Muscle of arm (tissue), 12 donors: ENCODE results near the gene ABCG4. TPM values are rescaled to one million over a fixed set of nuclear protein-coding genes. Genes with fewer than 3 reads are reported as not detected.
"Not testable (repeated sequence)": the region's sequence is repeated elsewhere in the genome, so short reads cannot be mapped to it uniquely, and the experiment has no call there.

Experiments
- DNase-seq: peaks from one replicate; pipeline ENCODE4 v3.0.0-alpha.2; 2013
- polyA plus RNA-seq, 12 donors: library from polyadenylated mRNA; unstranded; fragments of 120-200 nt; gene quantifications; one replicate each; pipeline ENCODE4 v1.2.1, GENCODE V29; 2013; ENCODE audit not compliant: insufficient read length in 12 of 12

The ABCG4 gene
- polyA plus RNA-seq, 12 donors, result 0.16 to 0.52 (median 0.29) TPM; not detected in 2

DNA sequence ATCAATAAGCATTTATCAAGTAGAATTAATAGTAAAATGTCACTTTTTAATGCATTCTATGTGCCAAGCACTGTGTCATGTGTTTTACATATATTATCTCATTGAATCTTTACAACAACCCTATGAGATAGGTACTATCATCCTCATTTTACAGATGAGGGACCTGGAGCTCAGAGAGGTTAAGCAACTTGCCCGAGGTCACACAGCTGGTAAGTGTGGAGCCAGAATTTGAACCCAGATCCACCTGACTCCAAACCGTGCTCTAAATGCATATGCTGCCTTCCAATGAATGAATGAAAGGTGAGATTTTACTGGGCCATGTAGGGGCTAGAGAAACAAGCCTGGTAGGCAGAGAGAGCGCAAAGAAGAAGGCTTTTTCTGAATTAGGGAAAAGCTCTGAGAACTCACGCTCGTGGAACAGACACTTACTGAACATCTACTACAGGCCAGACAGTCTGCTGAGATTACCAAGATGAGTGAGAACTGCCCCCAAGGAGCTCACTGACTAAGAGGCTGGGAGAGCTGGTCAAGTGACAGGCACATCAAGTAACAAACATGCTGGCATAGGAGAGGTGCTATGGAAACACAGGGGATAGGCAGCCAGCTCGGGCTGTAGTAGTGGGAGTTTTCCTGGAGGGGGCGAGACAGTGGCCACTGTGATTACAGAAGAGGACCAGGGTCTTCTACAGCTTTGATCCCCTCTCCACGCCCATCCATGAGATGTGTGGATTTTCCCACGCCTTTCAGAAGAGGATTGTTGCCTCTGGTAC lies 4.4 kb downstream of the ABCG4 start:
- no peak for DNase-seq

DNA sequence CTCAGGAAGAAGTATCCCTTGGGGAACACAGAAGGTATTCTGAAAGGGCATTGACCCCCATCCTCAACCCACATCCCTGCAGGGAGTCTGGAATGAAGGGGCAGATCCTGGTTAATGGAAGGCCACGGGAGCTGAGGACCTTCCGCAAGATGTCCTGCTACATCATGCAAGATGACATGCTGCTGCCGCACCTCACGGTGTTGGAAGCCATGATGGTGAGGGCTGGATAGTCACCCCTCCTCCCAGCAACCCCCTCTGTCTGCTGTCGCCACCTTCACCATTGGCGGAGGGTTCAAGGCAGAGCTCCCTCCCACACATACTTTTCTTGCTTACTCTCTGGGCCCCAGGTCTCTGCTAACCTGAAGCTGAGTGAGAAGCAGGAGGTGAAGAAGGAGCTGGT lies 5.3 kb downstream of the ABCG4 start:
- no peak for DNase-seq

DNA sequence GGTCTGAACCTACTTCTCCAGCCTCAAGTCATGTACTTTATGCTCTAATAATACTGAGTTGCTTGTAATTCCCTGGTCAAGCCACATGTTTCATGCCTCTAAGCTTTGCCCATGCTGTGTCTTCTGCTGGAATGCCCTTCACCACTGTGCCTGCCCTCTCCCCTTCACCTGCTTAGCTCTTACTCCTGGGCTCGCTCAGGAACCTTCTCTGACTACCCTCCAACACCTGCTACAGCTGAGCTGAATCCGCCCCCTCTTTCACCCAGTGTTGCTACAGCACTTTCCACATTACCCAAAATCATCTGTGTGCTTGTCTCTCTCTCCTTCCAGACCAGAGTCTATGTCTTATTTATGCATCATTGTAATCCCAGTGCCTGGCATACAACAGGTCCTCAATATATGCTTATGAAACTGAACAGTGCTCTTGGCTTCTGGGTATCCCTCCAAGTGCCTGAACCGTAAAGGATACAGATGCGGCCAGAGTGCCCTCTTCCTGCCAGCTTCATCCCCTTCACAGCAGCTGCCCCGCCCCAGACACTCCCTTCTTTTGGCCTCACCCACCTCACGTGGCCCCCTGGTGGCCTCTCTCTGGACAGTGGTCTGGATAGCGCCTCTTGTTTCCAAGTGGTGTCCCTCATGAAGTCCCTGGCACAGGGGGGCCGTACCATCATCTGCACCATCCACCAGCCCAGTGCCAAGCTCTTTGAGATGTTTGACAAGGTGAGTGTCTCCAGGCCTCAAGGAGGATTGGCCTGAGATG lies 7.1 kb downstream of the ABCG4 start:
- DNase-seq, result no peak

DNA sequence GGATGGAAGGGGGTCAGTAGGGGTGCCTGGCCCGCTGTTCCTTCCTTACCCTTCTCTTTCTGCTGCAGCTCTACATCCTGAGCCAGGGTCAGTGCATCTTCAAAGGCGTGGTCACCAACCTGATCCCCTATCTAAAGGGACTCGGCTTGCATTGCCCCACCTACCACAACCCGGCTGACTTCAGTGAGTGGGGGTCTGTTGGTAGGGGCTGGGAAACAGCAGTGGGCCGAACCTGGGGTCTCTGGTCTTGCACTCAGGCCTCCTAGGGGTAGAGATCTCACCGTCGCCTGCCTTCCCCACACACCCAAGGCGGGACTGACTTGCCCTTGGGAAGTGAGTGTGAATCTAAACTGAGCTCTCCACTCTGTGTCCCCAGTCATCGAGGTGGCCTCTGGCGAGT lies 7.6 kb downstream of the ABCG4 start:
- no peak for DNase-seq

DNA sequence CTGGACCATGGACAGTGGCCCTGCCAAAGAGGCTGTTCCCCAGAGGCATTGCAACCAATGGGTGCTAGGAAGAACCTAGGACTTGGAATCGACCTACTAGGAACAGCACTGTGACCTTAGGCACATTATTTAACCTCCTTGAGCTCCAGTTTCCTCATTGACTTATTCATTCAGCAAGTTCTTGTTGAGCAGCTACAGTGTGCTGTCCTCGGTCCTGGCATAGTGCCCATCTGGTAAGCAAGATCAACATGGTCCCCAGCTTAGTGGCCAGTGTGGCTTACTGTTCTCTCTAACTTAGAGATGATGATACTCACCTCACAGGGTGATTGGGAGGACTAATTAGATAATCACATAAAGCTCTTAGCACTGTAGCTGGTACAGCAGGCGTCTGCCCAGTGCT lies 8.2 kb downstream of the ABCG4 start:
- DNase-seq, result no peak

DNA sequence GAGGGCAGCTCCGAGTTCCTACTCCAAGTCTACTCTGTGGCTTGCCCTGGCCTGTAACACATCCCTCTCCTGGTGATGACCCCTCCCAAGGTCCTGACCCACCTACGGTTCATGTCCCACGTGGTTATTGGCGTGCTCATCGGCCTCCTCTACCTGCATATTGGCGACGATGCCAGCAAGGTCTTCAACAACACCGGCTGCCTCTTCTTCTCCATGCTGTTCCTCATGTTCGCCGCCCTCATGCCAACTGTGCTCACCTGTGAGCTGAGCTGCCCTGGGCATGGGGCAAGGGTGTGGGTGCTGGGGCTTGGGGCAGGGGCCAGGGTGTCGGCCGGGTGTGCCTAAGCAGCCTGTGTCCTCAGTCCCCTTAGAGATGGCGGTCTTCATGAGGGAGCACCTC lies 9.6 kb downstream of the ABCG4 start:
- DNase-seq, result no peak

DNA sequence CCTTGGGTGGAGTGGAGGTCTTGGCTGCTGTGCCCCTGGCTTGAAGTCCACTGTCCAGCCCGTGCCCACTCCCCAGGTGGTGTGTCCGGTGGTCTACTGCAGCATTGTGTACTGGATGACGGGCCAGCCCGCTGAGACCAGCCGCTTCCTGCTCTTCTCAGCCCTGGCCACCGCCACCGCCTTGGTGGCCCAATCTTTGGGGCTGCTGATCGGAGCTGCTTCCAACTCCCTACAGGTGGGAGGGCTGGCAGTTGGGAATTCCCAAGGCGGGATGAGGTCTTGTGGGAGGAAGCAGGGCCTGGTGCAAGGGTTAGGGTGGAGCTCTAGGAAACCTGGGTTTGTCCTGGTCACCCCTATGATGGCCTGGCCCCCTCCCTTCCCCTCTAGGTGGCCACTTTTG lies 11.3 kb downstream of the ABCG4 start:
- no peak for DNase-seq

DNA sequence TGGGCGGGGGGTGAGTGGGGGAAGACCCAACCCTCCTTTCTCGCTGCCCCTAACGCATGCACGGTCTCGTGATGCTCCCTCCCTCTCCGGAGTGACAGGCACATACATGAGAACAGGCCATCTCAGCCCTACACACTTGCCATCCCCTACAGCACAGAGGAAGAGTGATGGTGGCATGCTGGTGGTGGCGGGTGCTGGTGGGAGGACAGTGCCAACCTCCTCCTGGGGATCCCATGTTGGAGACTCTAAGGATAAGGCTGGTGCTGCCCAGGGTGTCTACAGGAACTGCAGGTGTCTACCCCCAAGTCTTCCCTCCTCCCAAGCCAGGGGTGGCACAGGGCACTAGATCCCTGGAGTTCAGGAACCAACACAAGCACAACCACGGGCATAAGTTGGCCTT lies 13.0 kb downstream of the ABCG4 start:
- no peak for DNase-seq

DNA sequence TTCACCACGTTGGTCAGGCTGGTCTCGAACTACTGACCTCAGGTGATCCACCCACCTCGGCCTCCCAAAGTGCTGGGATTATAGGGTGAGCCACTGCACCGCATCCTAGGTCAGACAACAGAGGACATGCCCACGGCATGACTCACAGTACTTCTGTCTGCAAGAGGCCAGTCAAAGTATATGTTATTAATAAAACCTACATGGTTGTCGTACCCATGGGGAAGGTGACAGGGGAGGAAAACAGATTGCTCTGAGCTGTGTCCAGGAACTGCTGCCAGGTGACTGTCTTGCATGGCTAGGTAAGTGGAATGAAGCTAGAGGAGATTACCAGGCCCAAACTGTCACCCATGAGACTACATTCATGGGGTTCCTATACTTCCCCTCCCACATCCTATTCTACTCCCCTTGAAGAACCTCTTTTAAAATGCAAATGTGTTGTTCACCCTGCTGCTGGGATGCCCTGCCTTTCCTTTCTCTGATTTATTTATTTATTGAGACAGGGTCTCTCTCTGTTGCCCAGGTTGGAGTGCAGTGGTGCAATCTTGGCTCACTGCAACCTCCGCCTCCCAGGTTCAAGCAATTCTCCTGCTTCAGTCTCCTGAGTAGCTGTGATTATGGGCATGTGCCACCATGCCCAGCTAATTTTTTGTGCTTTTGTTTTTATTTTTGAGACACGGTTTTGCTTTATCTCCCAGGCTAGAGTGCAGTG lies 17.7 kb downstream of the ABCG4 start:
- no peak for DNase-seq

DNA sequence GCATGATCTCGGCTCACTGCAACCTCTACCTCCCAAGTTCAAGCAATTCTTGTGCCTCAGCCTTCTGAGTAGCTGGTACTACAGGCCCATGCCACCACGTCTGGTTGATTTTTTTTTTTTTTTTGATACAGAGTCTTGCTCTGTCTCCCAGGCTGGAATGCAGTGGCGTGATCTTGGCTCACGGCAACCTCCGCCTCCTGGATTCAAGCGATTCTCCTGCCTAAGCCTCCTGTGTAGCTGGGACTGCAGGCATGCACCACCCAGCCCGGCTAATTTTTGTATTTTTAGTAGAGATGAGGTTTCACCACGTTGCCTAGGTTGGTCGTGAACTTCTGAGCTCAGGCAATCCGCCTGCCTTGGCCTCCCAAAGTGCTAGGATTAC lies 18.2 kb downstream of the ABCG4 start:
- not testable (repeated sequence) for DNase-seq

DNA sequence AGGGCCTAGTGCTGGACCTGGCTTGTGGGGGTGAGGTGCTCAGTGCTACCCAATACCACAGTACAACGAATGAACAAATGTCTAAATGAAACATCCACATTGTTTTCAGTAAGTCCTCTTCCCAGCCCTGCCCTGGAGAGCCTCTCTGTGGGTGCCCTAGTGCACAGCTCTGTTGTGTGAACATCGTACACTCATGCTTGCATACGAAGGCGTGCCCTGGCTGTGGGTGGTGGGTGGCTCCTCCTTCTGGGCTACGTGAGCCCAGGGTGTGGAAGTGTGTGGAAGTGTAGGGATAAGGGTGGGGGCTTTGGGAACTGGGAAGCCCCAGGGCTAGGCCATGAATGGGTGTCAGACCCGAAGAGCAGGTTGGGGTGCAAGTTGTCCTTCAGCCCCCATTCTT lies 19.1 kb downstream of the ABCG4 start:
- DNase-seq, result no peak

DNA sequence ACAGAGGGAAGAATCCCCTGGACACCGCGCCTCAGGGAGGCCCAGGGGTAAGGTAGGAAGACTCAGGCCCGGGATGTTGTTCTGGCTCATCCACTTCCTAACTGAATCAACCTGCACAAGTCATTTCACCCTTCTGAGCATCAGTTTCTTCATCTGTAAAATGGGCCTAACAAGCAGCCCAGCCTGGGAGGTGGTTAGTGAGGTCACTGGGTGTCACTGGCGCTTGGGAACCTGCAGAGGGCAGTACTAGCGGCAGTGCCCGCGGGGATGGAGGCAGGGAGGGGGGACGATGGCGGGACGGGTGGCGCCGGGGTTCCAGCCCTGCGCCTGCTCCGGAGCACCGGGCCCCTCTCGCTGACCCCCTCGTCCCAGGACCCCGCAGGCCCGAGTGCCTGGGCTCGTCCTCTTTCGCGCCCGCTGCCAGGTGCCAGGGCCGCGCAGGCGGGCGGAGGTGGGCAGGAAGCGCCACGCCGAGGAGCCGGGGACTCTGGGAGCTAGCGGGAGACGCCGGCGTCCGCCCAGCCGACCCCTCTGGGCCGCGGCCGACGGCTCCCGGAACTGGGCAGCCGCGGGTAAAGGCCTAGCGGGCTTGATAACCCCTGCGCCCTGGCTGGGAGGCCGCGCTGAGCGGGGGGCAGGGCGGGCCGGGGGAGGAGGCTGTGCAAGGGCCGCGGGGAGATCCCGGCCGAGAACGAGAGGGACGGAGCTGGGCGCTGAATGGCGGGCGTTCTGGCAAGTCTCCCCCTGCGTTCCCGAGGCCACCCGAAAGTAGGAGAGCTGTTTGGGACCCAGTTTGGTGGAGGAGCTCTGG lies 19.8 kb downstream of the ABCG4 start, which contains the start of gene NLRX1:
TSS of gene NLRX1 (plus strand) at position 255 of the 811 bp plus-strand sequence. CDS start 2,679 bp downstream, outside the sequence.
- DNase-seq, result peak; percentile 82

DNA sequence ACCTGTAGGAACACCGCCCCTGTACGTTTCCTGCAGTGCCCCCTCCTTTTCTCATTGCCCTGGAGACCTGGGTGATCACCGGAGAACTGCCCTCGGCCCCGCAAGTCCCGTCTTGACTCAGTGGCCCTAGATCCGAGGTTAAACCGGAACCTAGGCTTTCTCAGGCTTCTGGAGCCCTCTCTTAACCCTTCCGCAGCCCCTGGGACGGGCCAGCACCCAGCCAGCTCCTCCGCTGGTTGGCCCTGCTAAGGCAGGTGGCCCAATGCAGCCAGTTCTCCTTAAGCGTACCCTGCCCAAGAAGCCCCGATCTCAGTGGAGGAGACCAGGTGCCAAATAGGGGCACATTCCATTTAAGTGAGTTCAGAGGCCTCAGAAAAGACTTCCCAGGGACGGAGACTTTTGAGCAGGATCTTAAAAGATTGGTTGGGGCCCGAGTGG lies 20.4 kb downstream of the ABCG4 start:
- peak; percentile 31 for DNase-seq

DNA sequence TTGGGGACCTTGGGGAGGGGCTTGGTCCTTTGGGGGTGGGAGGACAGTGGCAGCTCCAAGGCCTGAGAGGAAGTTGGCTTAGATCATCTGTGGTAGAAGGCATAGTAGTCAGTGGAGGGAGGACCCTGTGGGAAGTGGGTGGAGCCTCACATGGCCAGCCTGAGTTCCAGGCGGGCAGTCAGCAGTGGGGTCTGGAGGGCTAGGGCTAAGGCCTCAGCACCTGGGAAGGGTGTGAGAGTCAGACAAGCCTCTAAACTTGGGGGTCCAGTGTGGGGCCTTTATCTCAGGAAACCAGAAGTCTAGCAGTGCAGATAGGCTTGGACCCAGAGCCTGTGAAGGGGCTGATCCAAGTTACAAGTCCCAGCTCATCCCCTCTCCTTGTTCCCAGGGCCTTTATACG lies 23.7 kb downstream of the ABCG4 start:
- DNase-seq, result no peak

DNA sequence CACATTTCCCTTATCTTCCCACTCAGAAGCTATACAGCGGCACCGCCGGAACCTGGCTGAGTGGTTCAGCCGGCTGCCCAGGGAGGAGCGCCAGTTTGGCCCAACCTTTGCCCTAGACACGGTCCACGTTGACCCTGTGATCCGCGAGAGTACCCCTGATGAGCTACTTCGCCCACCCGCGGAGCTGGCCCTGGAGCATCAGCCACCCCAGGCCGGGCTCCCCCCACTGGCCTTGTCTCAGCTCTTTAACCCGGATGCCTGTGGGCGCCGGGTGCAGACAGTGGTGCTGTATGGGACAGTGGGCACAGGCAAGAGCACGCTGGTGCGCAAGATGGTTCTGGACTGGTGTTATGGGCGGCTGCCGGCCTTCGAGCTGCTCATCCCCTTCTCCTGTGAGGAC lies 24.6 kb downstream of the ABCG4 start:
- no peak for DNase-seq

DNA sequence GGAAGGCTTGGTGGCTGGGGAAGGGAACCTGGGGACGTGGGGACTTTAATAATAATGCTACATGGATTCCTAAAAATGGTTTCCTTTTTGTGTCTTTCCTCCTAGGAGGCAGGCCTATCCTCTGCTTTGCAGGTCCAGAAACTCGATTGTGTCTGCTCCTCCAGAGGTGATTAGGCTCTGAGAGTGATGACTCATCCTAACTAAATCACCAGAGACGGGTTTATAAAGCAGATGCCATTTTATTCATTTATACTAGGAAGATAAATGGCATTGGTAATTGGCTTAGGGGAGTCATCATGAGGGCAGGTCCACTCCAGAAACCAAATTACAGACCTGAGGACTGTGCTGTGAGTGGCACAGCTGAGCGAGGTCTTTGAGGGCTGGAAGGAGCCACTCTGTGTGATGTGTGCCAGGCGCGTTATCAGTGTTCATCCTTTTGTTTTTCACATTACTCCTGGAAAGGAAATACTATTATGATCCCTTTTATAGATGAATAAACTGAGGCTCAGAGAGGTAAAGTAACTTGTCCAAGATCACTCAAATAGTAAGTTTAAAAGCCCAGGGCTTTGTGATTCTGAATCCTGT lies 26.7 kb downstream of the ABCG4 start:
- DNase-seq, result no peak

DNA sequence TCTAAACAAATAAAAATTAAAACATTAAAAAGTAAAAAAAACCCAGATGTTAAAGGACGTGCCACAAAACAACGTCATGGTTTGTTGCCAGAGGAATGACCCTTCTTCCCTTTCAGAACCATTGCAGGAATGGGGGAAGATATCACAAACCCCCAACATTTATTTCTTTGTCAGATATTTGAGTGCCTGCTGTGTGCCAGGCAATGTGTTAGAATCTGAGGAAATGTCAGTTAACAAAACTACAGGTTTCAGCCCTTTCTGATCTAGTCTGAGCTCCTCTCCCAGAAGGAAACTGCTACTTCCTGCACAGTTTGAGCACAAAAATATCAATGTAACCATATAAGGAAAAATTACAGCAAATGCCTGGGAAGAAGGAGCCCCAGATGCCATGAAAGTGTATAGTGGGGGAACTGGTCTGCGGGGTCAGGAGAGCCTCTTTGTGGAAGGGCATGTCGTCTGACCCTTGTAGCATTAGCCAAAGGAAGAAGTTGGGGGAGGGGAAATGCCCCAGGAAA lies 29.4 kb downstream of the ABCG4 start:
- DNase-seq, result no peak

DNA sequence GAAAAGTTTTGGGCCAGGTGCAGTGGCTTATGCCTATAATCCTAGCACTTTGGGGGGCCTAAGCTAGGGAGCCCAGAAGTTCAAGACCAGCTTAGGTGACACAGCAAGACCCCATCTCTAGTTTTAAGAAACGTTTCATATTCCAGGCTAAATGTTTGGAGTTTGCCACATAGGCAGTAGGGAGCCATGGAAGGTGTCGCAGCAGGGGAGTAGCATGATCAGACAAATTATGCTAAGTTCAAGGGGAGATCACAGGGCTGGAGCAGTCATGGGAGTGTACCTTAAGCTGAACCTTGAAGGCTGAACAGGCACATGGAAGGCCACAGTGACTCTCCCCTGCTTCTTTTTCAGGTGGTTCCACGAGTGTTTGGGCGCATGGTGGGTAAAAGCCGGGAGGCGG lies 30.5 kb downstream of the ABCG4 start:
- DNase-seq, result no peak

DNA sequence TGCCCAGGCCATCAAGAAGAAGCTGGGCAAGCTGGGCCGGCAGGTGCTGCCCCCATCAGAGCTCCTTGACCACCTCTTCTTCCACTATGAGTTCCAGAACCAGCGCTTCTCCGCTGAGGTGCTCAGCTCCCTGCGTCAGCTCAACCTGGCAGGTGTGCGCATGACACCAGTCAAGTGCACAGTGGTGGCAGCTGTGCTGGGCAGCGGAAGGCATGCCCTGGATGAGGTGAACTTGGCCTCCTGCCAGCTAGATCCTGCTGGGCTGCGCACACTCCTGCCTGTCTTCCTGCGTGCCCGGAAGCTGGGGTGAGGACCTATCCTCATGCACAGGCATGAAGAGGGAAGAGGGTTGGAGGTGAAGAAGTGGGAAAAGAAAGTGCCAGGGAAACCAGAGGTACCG lies 31.1 kb downstream of the ABCG4 start:
- no peak for DNase-seq

DNA sequence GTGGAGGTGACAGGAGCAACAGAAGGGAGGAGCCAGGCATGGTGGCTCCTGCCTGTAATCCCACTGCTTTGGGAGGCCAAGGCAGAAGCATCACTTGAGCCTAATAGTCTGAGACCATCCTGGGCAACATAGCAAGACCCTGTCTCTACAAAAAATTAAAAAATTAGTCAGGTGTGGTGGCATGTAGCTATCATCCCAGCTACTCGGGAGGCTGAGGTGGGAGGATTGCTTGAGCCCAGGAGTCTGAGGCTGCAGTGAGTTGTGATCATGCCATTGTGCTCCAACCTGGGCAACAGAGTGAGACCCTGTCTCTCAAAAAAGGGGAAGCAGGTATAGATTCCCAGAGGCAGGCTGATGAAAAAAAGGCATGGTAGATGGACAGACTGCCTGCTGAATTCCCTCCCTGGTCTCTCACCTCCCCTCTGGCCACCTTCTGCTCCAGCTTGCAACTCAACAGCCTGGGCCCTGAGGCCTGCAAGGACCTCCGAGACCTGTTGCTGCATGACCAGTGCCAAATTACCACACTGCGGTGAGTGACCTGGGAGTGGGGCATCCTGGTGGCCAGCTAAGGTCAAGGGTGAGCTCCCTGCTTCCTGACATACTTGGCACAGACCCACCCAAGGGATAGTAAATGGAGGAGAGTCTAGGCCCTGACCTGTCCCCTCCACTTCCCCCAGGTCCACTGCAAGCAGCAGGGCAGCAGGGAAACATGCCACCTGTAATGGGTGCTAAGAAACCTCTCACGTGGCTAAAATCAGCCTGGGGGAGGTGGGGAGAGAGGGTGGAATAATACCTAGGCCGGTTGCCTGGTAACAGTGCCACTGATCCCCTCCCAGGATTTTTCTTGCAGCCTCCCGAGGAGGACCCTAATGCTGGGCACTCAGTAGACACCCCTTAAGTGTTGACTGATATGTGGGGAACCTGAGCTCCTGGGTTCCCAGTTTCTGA lies 32.2 kb downstream of the ABCG4 start:
- no peak for DNase-seq
